SK-N-SH (cell line): ENCODE data around the gene ARHGAP10. TPM values are rescaled to one million over a fixed set of nuclear protein-coding genes. Genes with fewer than 3 reads are reported as not detected.

ENCODE experiments used
- CTCF ChIA-PET: fragments of 300-600, 350-600 bp; formaldehyde crosslinking; extraction: SDS; loops from one replicate; lab custom pipeline; 2021; lab: Yijun Ruan, JAX
- POLR2A ChIA-PET: fragments of 350-600 bp; sonication (Branson Sonifier 250); formaldehyde crosslinking; extraction: SDS; loops from one replicate; lab custom pipeline; 2020; ENCODE audit warnings: antibody characterized with exemption, inconsistent platforms; lab: Yijun Ruan, JAX
- DNase-seq: peaks from one replicate; pipeline ENCODE4 v3.0.0; 2012
- H2AFZ ChIP-seq: fragments of 200-600 bp; sonication (generic); 2 replicates; pipeline ENCODE4 v1.8.1; 2016; ENCODE audit warnings: antibody characterized with exemption, mild to moderate bottlenecking, low read depth
- H3F3A ChIP-seq: fragments of 200-600 bp; sonication (generic); replicated peaks from 2 replicates; pipeline ENCODE3; 2016; ENCODE audit warnings: antibody characterized with exemption, mild to moderate bottlenecking; ENCODE audit not compliant: insufficient read depth
- H3K27ac ChIP-seq, 2 experiments: fragments of 200-500 bp in 1 of 2; fragments of 200-600 bp in 1 of 2; sonication (Bioruptor generic) in 1 of 2; sonication (generic), shearing (Covaris generic) in 1 of 2; 2 replicates each; pipeline versions ENCODE4 v1.5.1 to v1.6.1; 2014 to 2016; ENCODE audit warnings: low read depth in 2 of 2, inconsistent platforms in 1 of 2, low read length in 1 of 2, mild to moderate bottlenecking in 1 of 2, mixed read lengths in 1 of 2
- H3K27me3 ChIP-seq: fragments of 200-600 bp; sonication (generic), shearing (Covaris generic); 2 replicates; pipeline ENCODE4 v1.6.1; 2016; ENCODE audit warnings: mixed run types; ENCODE audit not compliant: insufficient read depth
- H3K36me3 ChIP-seq, 2 experiments: fragments of 200-500 bp in 1 of 2; fragments of 200-600 bp in 1 of 2; sonication (Bioruptor generic) in 1 of 2; sonication (generic) in 1 of 2; replicated peaks in 1 of 2; 2 replicates each; pipeline versions ENCODE3 to v1.5.1; 2014 to 2016; ENCODE audit warnings: low read length in 1 of 2, mild to moderate bottlenecking in 1 of 2; ENCODE audit not compliant: insufficient read depth in 2 of 2, control insufficient read depth in 1 of 2
- H3K4me1 ChIP-seq, 2 experiments: fragments of 200-500 bp in 1 of 2; fragments of 200-600 bp in 1 of 2; sonication (Bioruptor generic) in 1 of 2; sonication (generic), shearing (Covaris generic) in 1 of 2; 2 replicates each; pipeline versions ENCODE4 v1.5.1 to v1.6.1; 2014 to 2016; ENCODE audit warnings: low read depth in 1 of 2, low read length in 1 of 2, mixed run types in 1 of 2; ENCODE audit not compliant: insufficient read depth in 2 of 2, control insufficient read depth in 1 of 2
- H3K4me2 ChIP-seq: fragments of 200-600 bp; sonication (generic), shearing (Covaris generic); 2 replicates; pipeline ENCODE4 v1.6.1; 2017; ENCODE audit warnings: mixed run types
- H3K4me3 ChIP-seq, 2 experiments: fragments of 200-500 bp in 1 of 2; fragments of 200-600 bp in 1 of 2; sonication (Bioruptor generic) in 1 of 2; sonication (generic), shearing (Covaris generic) in 1 of 2; 2 replicates each; pipeline versions ENCODE4 v1.5.1 to v1.8.1; 2014 to 2016; ENCODE audit warnings: low read depth in 2 of 2, inconsistent platforms in 1 of 2, low read length in 1 of 2, mild to moderate bottlenecking in 1 of 2, mixed read lengths in 1 of 2, moderate library complexity in 1 of 2
- H3K79me2 ChIP-seq: fragments of 200-600 bp; sonication (generic); 2 replicates; pipeline ENCODE4 v1.8.1; 2017; ENCODE audit warnings: mild to moderate bottlenecking; ENCODE audit not compliant: insufficient read depth
- H3K9ac ChIP-seq: fragments of 200-600 bp; sonication (generic); 2 replicates; pipeline ENCODE4 v1.6.1; 2017; ENCODE audit warnings: mixed run types
- H3K9me2 ChIP-seq: fragments of 200-600 bp; sonication (generic); 2 replicates; pipeline ENCODE4 v1.6.1; 2017; ENCODE audit warnings: mixed run types
- H3K9me3 ChIP-seq: fragments of 200-600 bp; sonication (generic); 2 replicates; pipeline ENCODE4 v1.6.1; 2017; ENCODE audit warnings: mixed run types, mild to moderate bottlenecking, moderate library complexity
- H4K20me1 ChIP-seq: fragments of 200-600 bp; sonication (generic); 2 replicates; pipeline ENCODE4 v1.6.1; 2017; ENCODE audit warnings: mild to moderate bottlenecking, mixed run types; ENCODE audit not compliant: insufficient read depth
- ELF1 ChIP-seq: IDR thresholded peaks from 2 replicates; pipeline ENCODE4 v1.4.0; 2012
- FOXJ3 ChIP-seq: sonication (generic); formaldehyde crosslinking; IDR thresholded peaks from 2 replicates; pipeline ENCODE4 v1.5.1; 2020; ENCODE audit warnings: mild to moderate bottlenecking, missing genetic modification reagents
- GABPA ChIP-seq: IDR thresholded peaks from 2 replicates; pipeline ENCODE4 v1.4.0; 2012; ENCODE audit warnings: low read depth, mild to moderate bottlenecking
- MXI1 ChIP-seq: IDR thresholded peaks from 2 replicates; pipeline ENCODE4 v1.6.1; 2012; ENCODE audit warnings: mild to moderate bottlenecking, low read depth, low read length, improper control_type of control experiment
- NRF1 ChIP-seq: IDR thresholded peaks from 2 replicates; pipeline ENCODE4 v1.6.1; 2012; ENCODE audit warnings: low read depth, mild to moderate bottlenecking, low read length
- RFX5 ChIP-seq: IDR thresholded peaks from 2 replicates; pipeline ENCODE4 v1.6.1; 2012; ENCODE audit warnings: mild to moderate bottlenecking, improper control_type of control experiment, low read length
- RXRA ChIP-seq: IDR thresholded peaks from 2 replicates; pipeline ENCODE4 v1.4.0; 2012; ENCODE audit warnings: low read depth, mild to moderate bottlenecking, borderline replicate concordance
- SMC3 ChIP-seq: IDR thresholded peaks from 2 replicates; pipeline ENCODE4 v1.6.1; 2012; ENCODE audit warnings: low read depth, low read length, improper control_type of control experiment
- TAF1 ChIP-seq: IDR thresholded peaks from 2 replicates; pipeline ENCODE4 v1.6.1; 2012; ENCODE audit warnings: low read depth, mild to moderate bottlenecking, low read length, moderate library complexity, borderline replicate concordance
- TCF12 ChIP-seq: IDR thresholded peaks from 2 replicates; pipeline ENCODE4 v1.4.0; 2012
- TEAD4 ChIP-seq: IDR thresholded peaks from 2 replicates; pipeline ENCODE4 v1.4.0; 2012; ENCODE audit warnings: mild to moderate bottlenecking, borderline replicate concordance; ENCODE audit not compliant: insufficient read depth
- USF1 ChIP-seq: IDR thresholded peaks from 2 replicates; pipeline ENCODE4 v1.4.0; 2012; ENCODE audit warnings: low read depth, borderline replicate concordance
- WGBS: methylation state at CpG from one replicate; pipeline ENCODE4 v1.1.6; 2017; ENCODE audit warnings: low lambda C conversion rate; 5-methylcytosine and 5-hydroxymethylcytosine counted together
- polyA plus RNA-seq, 3 experiments: library from polyadenylated mRNA; depleted of rRNA; stranded (reverse); fragments of >200 nt; gene quantifications; 2 replicates each; pipeline ENCODE4 v1.2.3, GENCODE V29; 2012

ARHGAP10 gene
- polyA plus RNA-seq, 1 of the 3 experiments (the other 2 are of a cell fraction), result 15.1 TPM

GRCh38 chr4:147760695-147761094 is 28.8 kb downstream of the ARHGAP10 start:
- no peaks in the 10 kb centered on the region for H3K27me3 ChIP-seq
- POLR2A ChIA-PET, result interaction anchor here (1.0 to 1.5 kb wide), 2 partner anchors 21 to 26 kb away, joined by 4 to 6 read pairs; no protein-coding TSS in a partner anchor

GRCh38 chr4:147761218-147761883 is 29.5 kb downstream of the ARHGAP10 start:
- Histone ChIP-seq H4K20me1 (peaks cover 3% of the 10 kb centered on the region; the same call in 1 of the 2 replicates), H3K27ac (0 out of 4 replicates have a peak overlapping the region, but pooled peaks of 1 of the 2 experiments have one; percentile 22), H3K9me2 (no peaks in the 10 kb centered on the region), H3K4me2 (no peak overlapping the region), H3K4me3 (no peak overlapping the region), H3F3A (peaks cover 3% of the 10 kb centered on the region), H3K79me2 (peaks cover 94% of the 10 kb centered on the region), H3K4me1 (peaks cover 10 to 12% of the 10 kb centered on the region in 2 experiments; a peak in 3 of 4 replicates), H3K9ac (no peak overlapping the region), H3K9me3 (no peaks in the 10 kb centered on the region), H2AFZ (no peak overlapping the region), H3K36me3 (no peaks in the 10 kb centered on the region), H3K27me3 (no peaks in the 10 kb centered on the region)
- no peak for DNase-seq
- POLR2A ChIA-PET, result interaction anchor here (1.0 to 1.5 kb wide), 2 partner anchors 20 to 26 kb away, joined by 4 to 6 read pairs; no protein-coding TSS in a partner anchor
- TF ChIP-seq ELF1 (no peak), FOXJ3 (no peak), NRF1 (no peak), RXRA (no peak)
- 98% methylated on average over 7 of the region's 7 CpGs for WGBS
- CTCF ChIA-PET, result interaction anchor here (0.8 to 1.3 kb wide), 3 partner anchors 11 to 27 kb away, joined by 3 to 4 read pairs (median 3); no protein-coding TSS in a partner anchor

More at GRCh38 chr4:147760695-147761094, 28.8 kb downstream of the ARHGAP10 start:
- TF ChIP-seq GABPA (no peak), USF1 (no peak), MXI1 (no peak), TAF1 (no peak), TEAD4 (no peak), TCF12 (no peak), RFX5 (no peak), SMC3 (no peak)
- Histone ChIP-seq H2AFZ (no peak overlapping the region), H3K27ac (peak overlapping the region in 1 of 2 experiments; percentile 22; a peak in 2 of 4 replicates), H3K9ac (no peak overlapping the region), H3K9me3 (no peaks in the 10 kb centered on the region), H3F3A (peaks cover 3% of the 10 kb centered on the region), H3K9me2 (no peaks in the 10 kb centered on the region), H4K20me1 (peaks cover 3% of the 10 kb centered on the region; the same call in 1 of the 2 replicates), H3K4me2 (no peak overlapping the region), H3K79me2 (peaks cover 94% of the 10 kb centered on the region), H3K4me3 (no peak overlapping the region), H3K36me3 (no peaks in the 10 kb centered on the region), H3K4me1 (peaks cover 10 to 17% of the 10 kb centered on the region in 2 experiments; a peak in 3 of 4 replicates)
- CTCF ChIA-PET, result interaction anchor here (0.8 to 1.3 kb wide), 4 partner anchors 11 to 106 kb away, joined by 3 to 5 read pairs (median 4); no protein-coding TSS in a partner anchor
- WGBS, result 67% methylated on average over 1 of the region's 1 CpG
- peak; percentile 46 for DNase-seq
